ENCODE results near the gene GARIN5A. TPM values are rescaled to one million over a fixed set of nuclear protein-coding genes. Genes with fewer than 3 reads are reported as not detected.

The GARIN5A gene
- total RNA-seq, 1 experiment from 2014 or later: 2.0 TPM

- ChIA-PET POLR2A (no interaction called here), CTCF (no interaction called here)
- H3K9me3 ChIP-seq (ENCODE audit: control insufficient read depth, insufficient read depth, low read depth, low read length): no peaks in the 10 kb centered on the region; the same call in 1 of the 2 replicates
- in situ Hi-C loops (cut with HindIII; ENCODE audit: low pct_unique_long_range_greater_than_20kb, low sequenced_read_pairs): no loop called here
- BruUV-seq (replicated peaks): no TSS peak
- DNase-seq (ENCODE audit: low read depth, low spot score): no peak
- H3K36me3 ChIP-seq (ENCODE audit: control insufficient read depth, insufficient read depth, low read length): no peaks in the 10 kb centered on the region
- H3K27me3 ChIP-seq (ENCODE audit: control insufficient read depth, insufficient read depth, low read length): no peaks in the 10 kb centered on the region
- TF ChIP-seq CTCF (IDR thresholded peaks at IDR 0.05) (peak; percentile 67), REST (IDR thresholded peaks at IDR 0.05; ENCODE audit: insufficient read depth in 1 of 2, low read depth in 2 of 2, low read length in 1 of 2) (no peak)
- no peak for ATAC-seq
- intact Hi-C loops (cut with micrococcal nuclease; ENCODE audit: unreplicated experiment): no loop called here
- H3K4me3 ChIP-seq (ENCODE audit: low read depth in 2 of 2, low read length in 2 of 2): no peak overlapping the region
- no peak overlapping the region for H3K27ac ChIP-seq (ENCODE audit: low read length)
- H3K4me1 ChIP-seq (ENCODE audit: control insufficient read depth, insufficient read depth, low read length): no peaks in the 10 kb centered on the region
Observed at GRCh38 chr19:50486823-50487515, 10.3 kb upstream of the GARIN5A start.

- CTCF ChIA-PET: no interaction called here
- ATAC-seq (no peak), DNase-seq (ENCODE audit: low read depth, low spot score) (no peak)
- Histone ChIP-seq H3K4me3 (ENCODE audit: low read depth in 2 of 2, low read length in 2 of 2) (no peak overlapping the region), H3K27me3 (ENCODE audit: control insufficient read depth, insufficient read depth, low read length) (no peaks in the 10 kb centered on the region), H3K36me3 (ENCODE audit: control insufficient read depth, insufficient read depth, low read length) (no peaks in the 10 kb centered on the region), H3K27ac (ENCODE audit: low read length) (no peak overlapping the region), H3K9me3 (ENCODE audit: control insufficient read depth, insufficient read depth, low read depth, low read length) (no peaks in the 10 kb centered on the region; the same call in 1 of the 2 replicates), H3K4me1 (ENCODE audit: control insufficient read depth, insufficient read depth, low read length) (no peaks in the 10 kb centered on the region)
- POLR2A ChIA-PET: no interaction called here
- no TSS peak for BruUV-seq (replicated peaks)
- in situ Hi-C loops (cut with HindIII; ENCODE audit: low pct_unique_long_range_greater_than_20kb, low sequenced_read_pairs) (no loop called here), intact Hi-C loops (cut with micrococcal nuclease; ENCODE audit: unreplicated experiment) (no loop called here)
- no peak for TF ChIP-seq SIN3A (IDR thresholded peaks at IDR 0.05; ENCODE audit: borderline replicate concordance, insufficient read depth, low read depth, low read length)
Observed at GRCh38 chr19:50485284-50485955, 8.8 kb upstream of the GARIN5A start.

- TF ChIP-seq TCF7L2 (IDR thresholded peaks at IDR 0.05; ENCODE audit: low read depth, low read length) (no peak), CTCF (IDR thresholded peaks at IDR 0.05) (no peak), REST (IDR thresholded peaks at IDR 0.05; ENCODE audit: insufficient read depth in 1 of 2, low read depth in 2 of 2, low read length in 1 of 2) (no peak), POLR2AphosphoS5 (IDR thresholded peaks at IDR 0.05; ENCODE audit: low read depth, low read length) (no peak), SIN3A (IDR thresholded peaks at IDR 0.05; ENCODE audit: borderline replicate concordance, insufficient read depth, low read depth, low read length) (no peak)
- H3K27ac ChIP-seq (ENCODE audit: low read length): no peak overlapping the region
- H3K27me3 ChIP-seq (ENCODE audit: control insufficient read depth, insufficient read depth, low read length): no peaks in the 10 kb centered on the region
- H3K9me3 ChIP-seq (ENCODE audit: control insufficient read depth, insufficient read depth, low read depth, low read length): no peaks in the 10 kb centered on the region; the same call in 1 of the 2 replicates
- intact Hi-C loops (cut with micrococcal nuclease; ENCODE audit: unreplicated experiment) (no loop called here), in situ Hi-C loops (cut with HindIII; ENCODE audit: low pct_unique_long_range_greater_than_20kb, low sequenced_read_pairs) (no loop called here)
- no peaks in the 10 kb centered on the region for H3K4me1 ChIP-seq (ENCODE audit: control insufficient read depth, insufficient read depth, low read length)
- no peak overlapping the region for H3K4me3 ChIP-seq (ENCODE audit: low read depth in 2 of 2, low read length in 2 of 2)
- ATAC-seq (no peak), DNase-seq (ENCODE audit: low read depth, low spot score) (no peak)
- ChIA-PET CTCF (no interaction called here), POLR2A (no interaction called here)
- BruUV-seq (replicated peaks): TSS peak; percentile 82
- no peaks in the 10 kb centered on the region for H3K36me3 ChIP-seq (ENCODE audit: control insufficient read depth, insufficient read depth, low read length)
Observed at GRCh38 chr19:50482916-50483315, 6.3 kb upstream of the GARIN5A start.

Data from Panc1 (cell line).